CD4-positive, alpha-beta T cell treated with Interleukin-4 for 4 hours (primary cell): ENCODE measurements around the gene YBX1.

Source experiments
- DNase-seq: peaks from one replicate; pipeline ENCODE4 v3.0.0-alpha.2; 2020

Gene YBX1

DNA sequence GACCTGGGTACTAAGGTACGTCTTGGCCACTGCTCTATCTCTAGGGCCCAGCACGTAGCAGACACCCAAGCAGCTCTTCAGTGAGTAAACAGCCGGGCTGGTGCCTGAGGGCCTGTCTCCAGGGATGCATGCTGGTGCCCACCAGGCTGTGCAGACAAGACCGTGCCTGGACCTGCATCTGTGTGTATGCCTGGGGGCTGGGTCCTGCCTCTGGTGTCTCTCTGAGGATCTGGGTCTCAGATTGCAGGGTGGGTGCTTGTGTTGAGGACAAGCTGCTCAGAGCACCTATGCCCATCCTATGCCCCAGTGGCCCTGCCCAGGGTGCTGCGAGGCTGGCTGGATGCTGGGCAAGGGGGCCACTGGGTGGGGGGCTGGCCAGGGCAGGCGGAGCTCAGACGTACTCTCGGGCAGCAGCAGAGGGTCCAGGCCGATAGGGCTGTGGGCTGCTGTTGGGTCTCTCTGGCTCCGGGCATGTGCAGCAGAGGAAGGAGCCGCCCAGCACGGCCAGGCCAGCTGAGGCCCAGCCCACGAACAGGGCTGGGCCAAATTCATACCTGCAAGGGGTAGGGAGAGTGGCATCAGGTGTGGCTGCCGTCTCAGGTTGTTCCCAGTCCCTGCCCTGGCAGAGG lies 53.4 kb downstream of the YBX1 start:
- no peak for DNase-seq

DNA sequence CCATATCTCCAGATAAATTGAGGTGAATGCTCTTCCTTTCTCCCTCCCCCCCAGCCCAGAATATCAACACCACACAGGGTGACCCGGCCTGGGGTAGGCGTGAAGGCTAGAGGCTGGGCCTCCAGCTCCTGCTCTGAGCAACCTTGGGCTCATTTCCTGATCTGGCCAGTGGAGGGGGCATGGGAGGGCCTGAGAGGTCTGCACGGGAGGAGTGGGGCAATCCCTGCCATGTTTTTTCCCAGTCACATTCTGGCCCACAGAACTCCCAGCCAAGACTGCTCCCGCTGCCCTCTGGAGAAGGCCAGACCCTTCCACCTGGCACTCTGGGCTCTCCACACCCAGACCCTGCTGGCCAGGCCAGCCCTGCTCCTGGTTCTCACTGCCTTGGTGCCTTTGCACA lies 53.9 kb downstream of the YBX1 start:
- no peak for DNase-seq

GRCh38 chr1:42736571-42737200 lies 54.5 kb downstream of the YBX1 start:
- DNase-seq, result no peak

DNA sequence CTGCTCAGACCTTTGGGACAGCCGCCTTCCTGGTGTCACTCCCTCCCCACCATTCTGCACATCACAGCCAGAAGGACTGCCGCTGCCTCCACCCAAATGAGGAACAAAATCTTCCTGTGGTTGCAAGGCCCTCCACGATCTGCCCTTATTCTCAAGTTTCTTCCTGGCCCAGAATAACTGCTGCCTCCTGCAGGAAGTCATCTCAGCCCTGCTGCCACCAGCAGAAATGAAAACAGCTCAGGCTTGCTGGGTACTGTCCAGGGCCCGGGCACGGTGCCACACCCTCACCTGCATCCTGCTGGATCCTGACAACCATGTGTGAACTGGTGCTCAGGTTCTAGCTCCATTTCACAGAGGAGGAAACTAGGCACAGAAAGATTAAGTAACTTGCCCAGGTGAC lies 55.0 kb downstream of the YBX1 start:
- DNase-seq, result peak; percentile 19

DNA sequence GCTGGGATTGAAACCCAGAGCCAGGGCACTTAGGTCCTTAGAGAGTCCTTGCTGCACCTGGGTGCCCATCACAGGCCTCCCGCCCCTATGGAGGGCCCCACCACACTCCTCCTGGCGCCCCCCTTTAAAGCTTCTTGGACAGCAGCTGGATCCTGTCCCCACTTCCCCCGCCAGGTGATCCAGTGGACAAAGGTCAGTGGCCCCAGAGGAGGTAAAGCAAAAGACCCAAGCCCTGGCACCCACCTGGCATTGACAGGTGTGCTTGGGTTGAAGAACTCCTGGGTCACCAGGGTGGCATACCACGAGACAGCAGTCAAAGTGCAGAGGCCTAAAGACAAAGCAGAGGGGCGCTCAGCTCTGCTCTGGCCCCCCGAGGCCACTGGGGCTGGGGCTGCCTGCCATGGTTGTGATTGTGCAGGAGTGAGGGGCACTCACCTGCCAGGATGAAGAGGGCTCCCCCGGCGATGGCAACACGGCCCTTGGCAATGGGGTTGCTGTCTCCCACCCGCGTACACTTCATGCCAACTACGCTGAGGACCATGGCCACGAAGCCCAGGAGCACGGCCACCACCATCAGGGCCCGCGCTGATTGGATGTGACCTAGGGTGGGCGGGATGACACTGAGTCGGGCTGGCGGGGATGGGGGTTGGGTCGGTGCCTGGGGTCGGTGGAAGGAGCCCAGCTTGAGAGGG lies 55.9 kb downstream of the YBX1 start:
- DNase-seq, result no peak

DNA sequence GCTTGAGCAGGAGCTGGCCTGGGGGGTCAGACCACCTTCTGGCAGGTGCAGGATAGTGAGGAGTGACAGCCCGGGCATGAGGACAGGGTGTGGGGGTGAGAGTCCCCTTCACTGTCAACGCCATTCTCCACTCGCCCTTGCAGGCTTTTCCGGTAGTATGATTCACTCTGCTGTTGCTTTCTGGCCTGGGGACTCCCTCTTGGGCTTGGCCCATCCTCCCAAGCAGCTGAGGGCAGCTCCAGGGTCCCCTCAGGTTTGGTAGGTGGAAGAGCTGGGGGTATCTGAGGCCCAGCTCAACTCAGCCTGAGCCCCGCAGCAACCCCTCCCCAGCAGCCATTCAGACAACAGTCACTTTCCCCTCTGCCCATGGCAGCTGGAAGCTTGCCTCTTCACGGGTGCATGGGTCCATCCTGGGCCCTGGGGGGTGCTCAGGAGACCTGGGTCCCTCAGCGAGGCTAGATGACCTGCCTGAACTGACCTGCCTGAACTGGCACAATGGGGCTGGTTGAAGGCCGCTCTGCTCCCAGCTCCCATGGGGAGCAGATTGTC lies 56.5 kb downstream of the YBX1 start:
- DNase-seq, result no peak

- no peak for DNase-seq
Measured at GRCh38 chr1:42739753-42740700, 57.8 kb downstream of the YBX1 start, which contains the start of gene CLDN19. TSS of gene CLDN19 (minus strand) at chr1:42740236. CDS start at chr1:42740063, 173 bp downstream.

GRCh38 chr1:42740851-42741580 lies 58.8 kb downstream of the YBX1 start:
- no peak for DNase-seq

DNA sequence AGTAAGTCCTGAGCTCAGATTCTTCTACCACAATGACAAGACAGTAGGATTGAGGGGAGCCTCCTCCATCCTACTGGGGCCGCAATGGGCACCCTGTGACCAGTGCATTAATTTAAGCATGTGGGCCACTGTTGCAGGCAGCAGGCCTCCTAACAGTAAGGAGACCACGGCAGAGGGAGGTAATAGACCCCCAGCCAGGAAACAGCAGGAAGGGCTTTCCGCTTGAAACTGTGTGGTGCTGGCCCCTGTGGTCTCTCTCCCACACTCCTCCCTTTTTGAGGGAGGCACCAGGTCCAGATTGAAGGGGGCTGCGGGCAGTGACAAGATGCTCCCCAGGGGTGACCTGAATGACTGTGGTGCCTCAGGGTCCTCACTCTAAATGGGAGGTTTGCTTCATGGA lies 59.5 kb downstream of the YBX1 start:
- no peak for DNase-seq

DNA sequence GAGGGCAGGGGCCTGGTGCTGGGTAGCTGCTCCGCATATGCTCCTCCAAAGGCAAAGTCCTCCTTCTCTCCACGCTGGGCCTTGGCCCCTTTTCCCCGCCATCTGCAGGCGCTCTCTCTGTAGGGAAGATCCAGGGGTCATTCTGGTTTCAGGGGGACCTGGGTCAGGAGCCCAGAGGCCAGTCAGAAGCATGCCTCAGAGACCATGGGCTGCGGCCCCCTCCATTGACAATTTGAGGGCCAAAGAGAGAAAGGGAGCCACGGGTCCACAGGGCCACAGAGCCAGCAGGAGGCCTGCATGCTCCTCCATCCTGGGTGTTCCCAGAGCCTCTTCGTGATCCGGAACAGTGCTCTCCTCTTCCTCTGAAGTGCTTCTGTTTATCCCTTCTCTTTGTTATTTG lies 59.9 kb downstream of the YBX1 start:
- DNase-seq, result no peak

- DNase-seq, result no peak
Measured at GRCh38 chr1:42742617-42743316, 60.5 kb downstream of the YBX1 start.

GRCh38 chr1:42743317-42744147 lies 61.3 kb downstream of the YBX1 start:
- DNase-seq, result no peak

- no peak for DNase-seq
Measured at GRCh38 chr1:42744148-42744413, 61.9 kb downstream of the YBX1 start.

DNA sequence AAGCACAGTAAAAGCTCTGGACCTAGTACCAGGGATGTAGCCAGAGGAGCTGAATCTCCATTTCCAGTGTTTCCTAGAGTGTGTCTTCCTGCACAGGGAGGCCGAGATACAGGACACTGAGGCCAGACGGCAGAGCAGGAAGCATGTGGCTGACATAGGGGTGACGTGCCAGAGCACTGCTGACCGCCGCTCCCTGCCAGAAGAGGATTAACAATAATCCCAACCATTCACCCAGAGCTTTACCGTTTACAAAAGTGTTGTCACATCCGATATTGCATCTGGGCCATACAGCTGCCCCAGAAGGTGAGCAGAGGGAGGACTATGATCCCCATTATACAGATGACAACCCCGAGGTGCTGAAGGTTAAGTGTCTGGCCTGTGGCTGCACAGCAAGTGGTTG lies 63.6 kb downstream of the YBX1 start:
- DNase-seq, result no peak

- DNase-seq, result no peak
Measured at GRCh38 chr1:42746436-42747105, 64.4 kb downstream of the YBX1 start.

- peak; percentile 29 for DNase-seq
Measured at GRCh38 chr1:42747125-42747524, 64.9 kb downstream of the YBX1 start.

GRCh38 chr1:42748021-42748420 lies 65.8 kb downstream of the YBX1 start:
- DNase-seq, result no peak

DNA sequence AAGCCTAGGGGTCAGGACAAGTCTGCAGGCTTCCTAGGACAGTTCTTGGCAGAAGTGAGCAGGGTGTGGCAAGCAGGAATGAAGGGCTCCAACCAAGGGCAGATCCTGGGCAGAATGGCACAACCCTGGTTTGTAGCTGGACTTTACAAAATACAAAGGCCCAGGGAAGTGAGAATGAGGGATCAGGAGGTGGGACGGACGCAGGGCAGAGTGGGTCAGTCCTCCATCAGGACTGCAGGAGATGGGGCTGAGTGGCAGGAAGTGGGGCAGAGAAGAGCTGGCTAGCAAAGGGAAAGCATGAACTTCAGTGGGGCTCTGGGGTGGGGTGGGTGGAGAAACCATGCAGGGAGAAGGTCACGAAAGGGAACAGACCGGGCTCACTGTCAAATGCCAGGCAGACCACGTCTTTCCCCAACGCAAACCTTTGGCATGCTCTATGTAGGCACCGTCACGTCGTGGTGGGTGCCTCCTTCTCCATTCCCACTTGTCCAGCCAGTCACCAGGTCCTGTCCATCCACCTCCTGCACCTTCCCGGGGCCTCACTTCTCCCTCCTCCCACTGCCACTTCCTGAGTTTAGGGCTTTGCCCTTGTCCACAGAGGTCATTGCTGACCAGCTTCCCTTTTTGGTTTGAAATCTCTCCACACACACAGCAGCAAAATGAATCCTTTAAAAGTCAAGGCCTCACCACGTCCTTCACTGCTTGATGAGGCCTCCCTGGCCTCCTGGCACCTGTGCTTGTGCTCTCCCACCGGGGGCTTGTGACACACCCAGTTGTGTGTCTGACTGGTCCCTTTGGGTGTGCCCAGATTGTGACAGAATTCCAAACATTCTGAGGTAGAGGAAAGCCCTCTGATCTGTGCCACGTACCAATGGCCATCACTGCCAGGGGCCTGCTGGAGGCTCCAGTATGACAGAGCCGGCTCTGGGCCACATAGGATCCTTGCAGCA lies 66.5 kb downstream of the YBX1 start:
- DNase-seq, result no peak

- DNase-seq, result no peak
Measured at GRCh38 chr1:42750041-42750440, 67.8 kb downstream of the YBX1 start.
